ENCODE data around the gene HS3ST2.
"Not testable (repeated sequence)": the region's sequence is repeated elsewhere in the genome, so short reads cannot be mapped to it uniquely, and the experiment has no call there.

Gene HS3ST2

DNA sequence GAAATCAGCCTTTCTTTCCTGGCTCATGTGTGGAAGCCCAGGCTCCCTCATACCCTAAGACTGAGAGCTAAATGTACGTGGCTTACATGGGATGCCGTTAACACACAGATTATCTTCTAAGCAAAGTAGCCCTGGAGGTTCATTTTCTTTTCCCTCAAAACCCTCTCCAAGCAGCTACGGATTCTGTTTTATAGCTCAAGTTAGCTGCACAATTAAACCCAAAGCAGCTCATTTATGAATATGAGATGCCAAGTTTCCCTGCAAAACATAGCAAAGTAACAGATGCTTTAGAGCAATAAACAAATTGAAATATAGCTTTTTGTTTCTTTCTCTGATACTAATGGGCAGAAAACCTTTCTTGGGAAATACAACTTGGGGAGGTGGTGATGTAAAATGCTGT lies 72.0 kb downstream of the HS3ST2 start:
- DNase-seq: no peak

DNA sequence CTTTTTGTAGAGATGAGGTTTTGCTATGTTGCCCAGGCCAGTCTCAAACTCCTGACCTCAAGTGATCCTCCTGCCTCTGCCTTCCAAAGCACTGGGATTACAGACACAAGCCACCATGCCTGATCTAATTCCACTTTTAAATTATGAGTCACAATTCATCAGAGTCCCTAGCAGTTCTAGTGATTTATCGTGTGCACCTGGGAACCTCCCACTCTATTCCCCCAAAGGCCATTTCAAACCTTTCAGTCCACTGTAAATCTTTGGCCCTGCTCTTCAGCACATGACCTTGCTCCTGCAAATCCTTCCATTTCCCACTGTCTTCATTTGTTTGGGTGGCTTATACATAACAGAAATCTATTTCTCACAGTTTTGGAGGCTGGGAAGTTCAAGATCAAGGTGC lies 73.0 kb downstream of the HS3ST2 start:
- no peak for DNase-seq

DNA sequence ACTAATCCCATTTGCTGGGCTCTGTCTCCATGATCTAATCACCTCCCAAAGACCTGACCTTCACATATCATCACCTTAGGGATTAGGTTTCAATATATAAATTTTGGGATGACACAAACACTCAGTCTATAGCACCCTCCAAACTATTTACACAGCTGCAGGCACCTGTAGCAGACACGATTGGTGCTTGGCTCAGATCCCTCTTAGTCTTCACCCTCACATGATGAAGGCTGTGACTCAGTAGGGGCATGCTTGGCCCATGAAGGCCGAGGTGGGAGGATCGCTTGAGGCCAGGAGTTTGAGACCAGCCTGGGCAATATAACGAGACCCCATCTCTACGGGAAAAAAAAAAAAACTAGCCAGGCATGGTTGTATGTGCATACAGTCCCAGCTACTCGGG lies 73.5 kb downstream of the HS3ST2 start:
- peak; percentile 11 for DNase-seq

DNA sequence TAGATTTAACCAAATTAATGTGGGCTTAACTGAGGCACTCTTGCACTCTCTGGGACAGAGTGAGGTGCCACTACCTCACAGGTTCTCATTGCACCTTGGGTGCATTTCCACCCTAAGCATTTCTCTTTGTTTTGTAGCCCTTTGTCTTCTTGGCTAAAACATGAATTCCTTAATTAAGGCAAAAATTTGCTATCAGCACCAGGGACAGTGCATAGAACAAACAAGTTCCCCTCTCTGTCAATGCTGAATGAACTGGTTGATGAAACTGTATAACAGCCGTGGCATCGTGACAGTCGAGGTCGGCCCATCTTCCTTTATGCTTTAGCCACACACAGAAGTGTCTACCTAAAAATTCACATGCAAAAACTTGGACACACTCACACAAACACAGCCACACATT lies 74.8 kb downstream of the HS3ST2 start:
- no peak for DNase-seq

DNA sequence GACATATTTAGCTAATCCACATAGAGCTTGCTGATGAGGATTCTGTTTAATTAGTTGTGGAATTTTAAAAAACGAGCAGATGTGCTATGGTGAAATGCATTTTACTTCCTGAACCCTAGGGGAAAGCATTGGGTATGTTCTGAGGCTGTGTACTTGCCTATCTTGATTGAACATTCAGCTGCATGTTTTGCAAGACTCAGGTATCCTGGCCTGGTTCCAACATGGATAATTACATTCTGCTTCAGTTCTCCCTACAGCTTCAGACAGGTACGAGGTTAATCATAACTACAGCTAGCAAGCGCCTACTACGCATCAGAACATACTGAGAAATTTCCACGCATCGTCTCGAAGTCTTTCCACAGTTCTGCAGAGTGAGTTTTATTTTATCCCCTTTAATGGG lies 77.0 kb downstream of the HS3ST2 start:
- no peak for DNase-seq

DNA sequence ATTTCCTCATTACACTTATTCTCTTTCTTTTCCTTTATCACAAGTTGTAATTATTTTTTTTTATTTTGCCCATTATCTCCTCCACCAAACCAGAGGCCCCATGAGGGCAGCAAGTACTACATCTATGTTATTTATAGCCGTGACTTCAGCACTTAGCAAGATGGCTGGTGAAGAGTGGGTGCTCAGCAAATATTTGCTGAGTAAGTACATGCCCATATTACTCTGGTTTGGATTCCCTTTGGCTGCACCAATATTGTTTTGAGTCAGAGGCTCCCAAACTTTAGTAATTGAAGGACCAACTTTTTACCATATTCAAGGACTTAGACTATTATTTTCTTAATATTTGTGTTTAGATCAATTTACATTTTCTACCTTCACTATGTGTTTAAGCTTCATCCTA lies 83.2 kb downstream of the HS3ST2 start:
- DNase-seq: no peak

DNA sequence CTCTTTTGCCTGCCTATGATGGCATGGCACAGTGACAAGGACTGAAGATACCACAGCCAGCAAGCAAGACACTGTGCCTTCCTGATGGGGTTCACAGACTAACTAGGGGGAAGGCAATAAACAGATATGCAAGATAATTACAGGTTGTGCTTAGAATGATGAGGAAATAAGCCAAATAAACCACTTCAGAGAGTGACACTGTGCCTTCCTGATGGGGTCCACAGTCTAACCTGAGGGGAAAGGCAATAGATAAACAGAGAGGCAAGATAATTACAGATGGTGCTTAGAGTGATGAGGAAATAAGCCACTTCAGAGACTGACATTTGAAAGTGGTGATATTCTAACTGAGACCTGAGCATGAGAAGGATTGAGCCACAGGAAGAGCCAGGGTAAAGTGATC lies 84.2 kb downstream of the HS3ST2 start:
- peak; percentile 4 for DNase-seq

DNA sequence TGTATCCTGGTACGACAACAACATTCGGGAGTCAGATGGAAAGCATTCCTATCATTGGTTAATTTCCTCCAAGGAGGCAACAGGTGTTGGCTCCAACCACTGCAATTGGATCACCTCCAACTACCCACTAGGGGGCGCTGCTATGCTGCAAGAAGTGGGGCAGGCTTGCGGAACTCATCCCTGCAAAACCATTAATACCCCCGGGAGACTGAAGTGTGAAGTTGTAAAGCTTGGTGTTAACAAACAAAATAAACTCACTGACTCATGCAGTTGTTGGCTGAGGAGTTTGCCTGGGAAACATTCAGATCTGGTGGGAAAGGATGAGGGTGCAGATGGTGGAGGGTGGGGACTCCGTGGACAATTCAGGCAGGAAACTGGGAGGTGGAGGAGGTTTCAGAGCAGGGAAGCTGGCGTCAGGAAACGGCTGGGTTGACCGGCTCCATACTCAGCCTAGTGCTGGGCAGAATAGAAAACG lies 84.9 kb downstream of the HS3ST2 start:
- DNase-seq: peak; percentile 74

DNA sequence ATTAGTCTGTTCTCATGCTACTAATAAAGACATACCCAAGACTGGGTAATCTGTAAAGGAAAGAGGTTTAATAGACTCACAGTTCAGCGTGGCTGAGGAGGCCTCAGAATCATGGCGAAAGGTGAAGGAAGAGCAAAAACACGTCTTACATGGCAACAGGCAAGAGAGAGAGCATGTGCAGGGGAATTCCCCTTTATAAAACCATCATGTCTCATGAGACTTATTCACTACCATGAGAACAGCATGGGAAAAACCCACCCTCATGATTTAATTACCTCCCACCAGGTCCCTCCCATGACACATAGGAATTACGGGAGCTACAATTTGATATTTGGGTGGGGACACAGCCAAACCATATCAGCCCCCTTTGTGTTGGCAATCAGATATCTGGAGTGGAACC lies 85.6 kb downstream of the HS3ST2 start:
- DNase-seq: not testable (repeated sequence)

DNA sequence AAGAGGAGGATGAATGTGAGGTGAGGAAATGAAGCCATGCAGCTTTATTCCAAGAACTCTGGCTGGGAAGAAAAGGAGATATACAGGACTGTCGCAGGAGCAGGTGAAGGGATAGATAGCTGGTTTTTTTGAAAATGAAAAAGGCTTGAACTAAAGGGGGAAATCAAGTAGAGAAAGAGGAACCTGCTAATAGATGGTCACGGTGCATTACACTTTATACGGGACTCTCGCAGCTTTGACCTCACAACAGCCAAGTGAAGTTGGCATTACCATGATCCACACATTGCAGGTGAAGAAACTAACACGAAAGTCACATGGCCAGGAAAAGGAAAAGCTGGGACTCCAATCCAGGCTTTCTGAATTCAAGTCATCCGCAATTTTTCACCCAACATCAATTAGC lies 86.9 kb downstream of the HS3ST2 start:
- no peak for DNase-seq

DNA sequence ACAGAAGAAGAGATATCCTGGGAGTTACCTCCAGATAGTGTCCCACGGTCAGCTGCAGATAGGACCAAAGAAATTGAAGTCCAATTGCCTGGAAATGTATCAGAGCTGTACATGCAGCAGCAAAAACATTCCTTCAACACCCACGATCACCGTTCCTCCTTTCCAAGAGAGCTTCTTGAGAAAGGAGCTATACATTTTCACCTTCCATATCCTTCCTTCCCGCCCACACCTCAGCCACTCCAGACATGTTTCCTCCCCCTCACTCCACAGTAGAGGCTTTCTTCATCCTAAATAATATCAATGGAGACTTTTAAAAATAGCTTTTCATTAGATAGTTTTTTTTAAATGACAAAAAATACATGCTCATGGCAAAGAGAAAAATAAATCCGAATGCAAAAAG lies 87.6 kb downstream of the HS3ST2 start:
- DNase-seq: no peak

DNA sequence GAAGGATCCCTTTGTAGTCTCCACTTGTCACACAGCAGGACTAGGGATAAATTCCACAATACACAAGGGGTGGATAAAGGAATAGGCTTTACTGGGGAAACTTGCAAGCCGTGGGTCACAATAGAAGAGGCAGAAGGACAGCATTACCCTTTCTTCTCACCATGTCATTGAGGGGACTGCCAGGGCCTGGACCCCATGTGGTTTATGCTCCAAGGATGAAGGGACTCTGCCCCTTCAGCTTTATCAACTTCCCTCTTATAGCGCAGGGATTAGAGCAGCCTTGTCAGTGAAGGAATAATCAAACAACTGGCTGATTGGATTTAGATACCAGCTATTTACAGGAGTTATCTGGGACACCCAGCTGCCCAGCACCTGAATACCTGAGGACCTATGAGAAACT lies 89.8 kb downstream of the HS3ST2 start:
- DNase-seq: no peak

DNA sequence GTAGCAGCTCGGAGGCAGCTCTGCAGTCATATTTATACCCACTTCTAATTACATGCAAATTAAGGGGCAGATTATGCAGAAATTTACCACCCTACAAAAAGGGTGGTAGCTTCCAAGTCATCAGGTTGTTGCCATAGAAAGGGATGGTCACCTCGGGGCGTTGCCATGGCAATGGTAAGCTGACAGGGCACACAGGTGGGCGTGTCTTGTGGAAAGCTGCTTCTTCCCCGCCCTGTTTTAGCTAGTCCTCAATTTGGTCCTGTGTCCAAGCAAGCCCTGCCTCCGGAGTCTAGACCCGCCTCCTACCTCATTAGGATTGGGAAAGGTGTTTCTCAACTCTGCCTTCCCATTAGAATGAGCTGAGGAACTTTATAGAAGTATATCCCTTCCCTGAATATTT lies 98.7 kb downstream of the HS3ST2 start:
- DNase-seq: no peak

DNA sequence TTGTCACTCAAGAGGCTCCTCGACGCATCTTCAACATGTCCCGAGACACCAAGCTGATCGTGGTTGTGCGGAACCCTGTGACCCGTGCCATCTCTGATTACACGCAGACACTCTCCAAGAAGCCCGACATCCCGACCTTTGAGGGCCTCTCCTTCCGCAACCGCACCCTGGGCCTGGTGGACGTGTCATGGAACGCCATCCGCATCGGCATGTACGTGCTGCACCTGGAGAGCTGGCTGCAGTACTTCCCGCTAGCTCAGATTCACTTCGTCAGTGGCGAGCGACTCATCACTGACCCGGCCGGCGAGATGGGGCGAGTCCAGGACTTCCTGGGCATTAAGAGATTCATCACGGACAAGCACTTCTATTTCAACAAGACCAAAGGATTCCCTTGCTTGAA lies 101.0 kb downstream of the HS3ST2 start:
- DNase-seq: no peak

DNA sequence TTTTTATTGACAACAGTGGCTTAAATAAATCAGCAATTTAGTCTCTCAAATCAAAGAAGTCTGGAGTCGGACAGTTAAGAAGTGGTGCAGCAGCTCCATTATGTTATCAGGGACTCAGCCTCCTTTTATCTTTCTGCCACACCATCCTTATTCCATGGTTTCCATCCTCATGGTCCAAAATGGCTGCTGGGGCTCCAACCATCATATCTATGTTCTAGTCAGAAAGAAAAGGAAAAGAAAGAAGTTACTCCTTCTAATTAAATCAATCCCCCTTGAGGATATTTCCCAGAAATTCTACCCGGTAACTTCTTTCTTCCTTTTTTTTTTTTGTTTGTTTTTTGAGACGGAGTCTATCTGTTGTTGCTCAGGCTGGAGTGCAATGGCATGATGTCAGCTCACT lies 109.5 kb downstream of the HS3ST2 start:
- DNase-seq: no peak

DNA sequence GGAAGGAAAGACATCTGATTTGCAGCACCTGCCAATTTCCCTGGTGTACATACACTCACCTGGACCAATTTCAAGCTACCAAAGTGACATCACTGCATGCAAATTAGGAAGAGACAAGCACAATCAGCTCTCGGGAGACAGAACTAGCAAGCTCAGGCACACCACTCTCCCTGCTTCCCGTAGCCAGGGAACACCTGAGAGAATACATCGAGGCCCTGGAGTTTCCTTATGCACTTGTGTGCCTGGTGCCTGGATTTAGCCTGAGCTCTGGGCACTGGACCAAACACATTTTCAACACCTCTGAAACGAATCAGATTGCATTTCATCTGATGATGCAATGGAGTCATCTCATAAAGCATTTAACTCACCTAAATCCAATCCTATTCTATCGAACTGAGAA lies 110.5 kb downstream of the HS3ST2 start:
- DNase-seq: peak; percentile 39

DNA sequence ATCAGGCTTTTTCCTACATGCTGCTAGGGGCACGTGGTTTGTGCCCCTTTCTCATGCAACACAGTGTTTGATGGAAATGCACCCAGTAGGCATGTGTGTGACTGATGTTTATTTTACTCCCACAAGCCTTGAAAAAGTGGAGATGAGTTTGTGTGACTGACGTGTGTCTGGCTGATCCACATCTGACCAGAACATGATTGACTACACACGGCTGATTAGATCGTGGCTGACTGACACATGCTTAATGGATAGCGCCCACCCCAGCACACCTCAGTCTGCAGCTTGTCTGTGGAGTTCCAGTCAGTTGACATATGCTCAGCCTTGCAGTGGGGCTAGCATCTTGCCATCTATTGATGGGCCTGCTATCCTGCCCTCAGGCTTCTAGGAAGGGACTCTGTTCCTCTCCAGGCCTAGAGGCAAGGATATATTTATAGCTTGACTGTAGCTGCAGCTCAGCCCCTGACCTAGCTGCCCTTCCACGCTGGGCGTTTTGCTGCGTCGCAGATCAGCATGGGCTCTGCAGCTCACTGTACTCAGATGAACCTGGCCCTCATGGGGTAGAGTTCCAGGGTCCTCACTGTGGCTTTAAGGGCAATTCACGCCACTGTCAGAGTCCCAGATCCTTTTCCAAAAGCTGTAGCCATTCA lies 112.3 kb downstream of the HS3ST2 start:
- DNase-seq: no peak

DNA sequence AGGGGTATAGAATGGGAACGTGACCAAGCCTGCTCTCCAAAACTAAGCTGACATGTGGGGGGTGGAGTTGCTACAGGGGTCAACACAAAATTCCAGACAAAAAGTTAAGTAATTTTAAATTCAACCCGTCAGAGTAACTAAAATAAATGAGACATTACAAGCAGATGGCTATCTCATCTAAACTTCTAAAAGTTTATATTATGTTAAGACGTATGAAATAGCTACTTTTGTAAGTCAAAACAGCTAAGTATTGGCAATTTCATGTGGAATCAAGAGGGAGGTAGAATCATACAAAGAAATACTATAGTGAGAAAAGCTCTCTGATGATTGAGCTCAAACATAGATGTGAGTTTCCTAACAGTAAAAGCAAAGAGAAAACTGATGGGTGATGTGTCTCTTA lies 113.3 kb downstream of the HS3ST2 start:
- DNase-seq: no peak

DNA sequence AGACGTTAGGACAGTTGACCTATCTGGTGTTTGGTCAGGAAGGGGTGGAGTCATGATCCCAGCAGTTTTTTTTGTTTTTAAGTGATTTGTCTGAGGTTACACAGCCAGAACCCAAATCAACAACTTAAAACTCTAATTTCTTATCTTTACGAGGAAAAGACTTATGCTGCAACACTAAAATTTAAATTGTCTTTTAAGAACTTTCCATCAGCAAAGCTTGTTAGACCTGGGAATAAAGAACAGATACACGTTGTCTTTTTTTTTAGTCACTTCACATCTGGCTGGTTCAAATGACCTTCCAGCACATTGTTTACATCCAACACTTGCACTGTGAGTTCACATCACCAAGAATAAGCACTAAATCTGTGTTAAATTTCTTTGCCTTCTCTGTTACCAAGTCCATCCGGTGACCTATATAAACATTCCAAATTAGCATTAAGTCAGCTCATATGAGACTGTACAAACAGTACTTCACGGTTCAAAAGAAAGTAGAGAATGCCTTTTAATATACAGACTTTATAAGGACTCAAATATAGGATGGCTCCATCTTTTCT lies 115.0 kb downstream of the HS3ST2 start:
- DNase-seq: peak; percentile 90

DNA sequence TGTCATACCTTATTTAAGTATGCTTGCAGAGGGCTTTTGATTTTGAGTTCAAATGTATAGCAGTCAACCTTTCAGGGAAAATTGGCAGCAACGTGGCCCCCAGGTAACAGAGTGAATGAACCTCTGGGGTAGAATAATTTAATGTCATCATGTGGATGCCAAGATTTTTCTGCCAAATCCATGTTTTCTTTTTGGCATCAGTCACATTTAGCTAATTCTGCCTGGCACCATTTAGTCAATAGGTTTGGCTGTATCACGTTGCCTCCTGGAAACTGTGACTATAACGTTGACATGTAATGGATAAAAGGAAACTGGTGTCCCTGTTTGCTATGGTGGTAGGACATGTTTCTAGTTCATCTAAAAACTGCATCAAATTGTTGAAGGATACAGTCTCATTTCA lies 115.5 kb downstream of the HS3ST2 start:
- DNase-seq: peak; percentile 90

DNA sequence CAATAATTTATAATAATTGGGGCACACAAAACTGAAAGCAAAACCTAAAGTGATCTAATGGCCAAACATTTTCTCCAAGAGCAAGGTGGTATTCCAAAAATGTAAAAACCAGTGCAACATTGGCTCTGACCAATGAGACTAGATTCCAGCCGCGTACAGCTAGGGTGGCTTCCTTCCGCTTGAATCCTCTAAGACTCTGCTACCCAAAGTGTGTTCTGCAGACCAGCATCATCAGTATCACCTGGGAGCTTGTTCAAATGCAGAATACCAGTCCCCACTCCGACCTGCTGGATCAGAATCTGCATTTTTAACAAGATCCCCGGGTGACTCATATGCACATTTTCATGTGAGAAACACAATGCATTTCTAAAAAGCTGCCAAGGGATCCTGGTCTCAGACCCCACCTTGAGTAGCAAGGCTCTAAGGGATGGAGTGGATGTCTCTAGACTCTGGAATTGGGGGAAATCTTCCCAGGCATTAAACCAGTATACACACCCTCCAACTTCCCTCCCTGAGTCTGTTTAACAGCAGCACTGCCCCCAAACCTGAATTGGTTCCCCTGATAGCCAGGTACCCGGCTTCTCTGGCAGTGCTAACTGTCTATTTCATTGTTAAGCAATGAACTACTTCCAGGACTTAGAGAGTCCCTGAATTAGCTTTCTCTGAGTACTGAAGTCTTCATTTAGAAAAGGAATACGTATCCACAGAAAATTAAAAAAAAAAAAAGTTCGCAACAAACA lies 118.2 kb downstream of the HS3ST2 start:
- DNase-seq: no peak

DNA sequence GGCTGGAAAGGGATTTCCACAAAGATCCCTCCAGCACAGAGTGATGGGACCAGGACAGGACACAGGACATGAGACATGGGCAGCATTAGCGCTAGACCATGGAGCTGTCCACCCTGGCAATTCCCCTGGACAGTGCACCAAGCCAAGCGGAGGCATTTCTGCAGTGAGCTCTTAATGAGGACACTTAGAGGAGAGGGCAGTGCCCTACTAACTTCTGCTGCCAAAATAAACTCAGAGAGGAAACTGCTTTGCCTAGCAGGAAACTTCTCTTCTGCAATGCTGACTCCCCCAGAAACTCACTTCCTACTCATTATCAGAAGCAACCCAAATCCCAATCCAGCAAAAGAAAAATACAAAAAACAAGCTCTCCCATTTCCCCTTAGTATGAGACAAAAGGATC lies 119.2 kb downstream of the HS3ST2 start:
- no peak for DNase-seq

DNA sequence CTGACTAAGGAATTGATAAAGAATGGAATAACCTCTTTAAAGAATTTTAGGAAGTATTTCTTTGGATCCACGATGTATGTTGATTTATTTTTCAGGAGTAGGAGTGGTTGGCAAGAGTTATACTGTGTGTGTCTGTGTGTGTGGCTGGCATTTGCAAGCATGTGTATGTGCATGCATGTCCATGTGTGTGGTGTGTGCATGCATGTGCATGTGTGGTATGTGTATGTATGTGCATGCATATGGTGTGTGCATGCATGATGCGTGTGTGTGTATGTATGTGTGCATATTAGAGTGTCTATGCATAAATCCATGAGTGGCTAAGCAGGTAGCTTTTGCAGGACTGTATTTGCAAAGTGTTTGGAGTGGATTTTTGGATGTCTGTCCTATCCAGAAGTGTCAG lies 120.8 kb downstream of the HS3ST2 start:
- DNase-seq: no peak

DNA sequence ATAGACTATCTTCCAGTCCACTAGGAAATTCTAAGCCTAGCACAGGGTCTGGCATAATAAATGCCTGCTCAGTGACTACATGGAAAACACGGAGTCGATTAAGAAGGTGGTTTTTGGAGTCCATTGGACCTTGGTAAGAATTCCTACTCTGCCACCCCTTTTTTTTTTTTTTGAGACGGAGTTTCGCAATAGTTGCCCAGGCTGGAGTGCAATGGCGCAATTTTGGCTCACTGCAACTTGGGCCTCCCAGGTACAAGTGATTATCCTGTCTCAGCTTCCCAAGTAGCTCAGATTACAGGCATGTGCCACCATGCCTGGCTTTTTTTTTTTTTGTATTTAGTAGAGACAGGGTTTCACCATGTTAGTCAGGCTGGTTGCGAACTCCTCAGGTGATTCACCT lies 123.2 kb downstream of the HS3ST2 start:
- no peak for DNase-seq

DNA sequence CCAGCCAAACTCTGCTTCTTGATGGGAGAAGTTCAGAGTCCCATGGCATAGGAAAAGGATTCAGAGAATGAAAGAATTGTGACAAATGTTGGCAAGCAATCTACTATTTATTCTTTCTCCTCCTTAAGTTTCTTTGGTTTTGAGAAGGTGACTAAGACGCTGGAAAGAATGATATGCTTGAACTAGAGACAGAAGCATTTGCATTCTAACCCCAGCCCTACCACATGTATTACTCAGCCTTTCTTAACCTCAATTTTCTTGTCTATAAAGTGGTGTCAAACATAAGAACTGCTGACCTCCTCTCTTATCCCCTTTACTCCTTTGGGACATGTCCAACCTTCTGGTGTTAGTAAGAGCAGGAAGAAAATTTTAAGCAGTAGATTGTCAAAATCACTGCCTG lies 124.7 kb downstream of the HS3ST2 start:
- DNase-seq: no peak
